Fibroblast of skin of scalp (primary cell): Measurements from ENCODE around the gene SLC17A7.
"Not testable (repeated sequence)": the region's sequence is repeated elsewhere in the genome, so short reads cannot be mapped to it uniquely, and the experiment has no call there.

Experiments used
- DNase-seq: peaks from one replicate; pipeline ENCODE4 v3.0.0-alpha.2; 2013

Gene SLC17A7

DNA sequence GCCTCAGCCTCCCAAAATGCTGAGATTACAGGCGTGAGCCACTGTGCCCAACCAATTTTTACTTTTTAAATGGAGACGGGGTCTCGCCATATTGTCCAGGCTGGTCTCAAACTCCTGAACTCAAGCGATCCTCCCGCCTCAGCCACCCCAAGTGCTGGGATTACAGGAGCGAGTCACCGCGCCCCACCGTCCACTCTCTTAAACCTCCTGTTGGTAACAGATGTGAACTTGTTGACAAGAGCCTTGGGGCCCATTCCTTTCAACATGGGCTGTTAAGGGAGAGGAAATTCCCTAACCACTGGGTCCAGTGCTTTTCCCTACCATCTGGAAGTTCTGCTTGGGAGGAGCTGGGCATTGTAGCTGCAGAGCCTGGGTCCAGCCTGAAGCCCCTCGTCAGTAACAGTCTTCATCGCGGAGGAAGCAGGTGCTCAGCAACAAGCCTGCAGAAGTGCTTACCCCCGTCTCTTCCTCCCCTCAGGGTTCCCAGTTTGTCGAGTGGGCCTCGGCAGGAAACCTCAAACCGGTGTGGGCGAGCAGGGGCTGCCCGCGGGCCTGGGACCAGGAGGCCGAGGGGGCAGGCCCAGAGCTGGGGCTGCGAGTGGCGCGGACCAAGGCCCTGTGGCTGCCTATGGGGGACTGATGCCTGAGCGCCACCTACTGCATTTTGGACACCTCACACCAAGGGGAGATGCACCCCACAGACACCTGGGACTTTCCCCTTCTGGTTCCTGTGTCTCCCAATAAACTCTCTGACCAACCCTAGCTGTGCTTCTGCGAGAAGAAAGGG lies 28.7 kb upstream of the SLC17A7 start:
- no peak for DNase-seq

DNA sequence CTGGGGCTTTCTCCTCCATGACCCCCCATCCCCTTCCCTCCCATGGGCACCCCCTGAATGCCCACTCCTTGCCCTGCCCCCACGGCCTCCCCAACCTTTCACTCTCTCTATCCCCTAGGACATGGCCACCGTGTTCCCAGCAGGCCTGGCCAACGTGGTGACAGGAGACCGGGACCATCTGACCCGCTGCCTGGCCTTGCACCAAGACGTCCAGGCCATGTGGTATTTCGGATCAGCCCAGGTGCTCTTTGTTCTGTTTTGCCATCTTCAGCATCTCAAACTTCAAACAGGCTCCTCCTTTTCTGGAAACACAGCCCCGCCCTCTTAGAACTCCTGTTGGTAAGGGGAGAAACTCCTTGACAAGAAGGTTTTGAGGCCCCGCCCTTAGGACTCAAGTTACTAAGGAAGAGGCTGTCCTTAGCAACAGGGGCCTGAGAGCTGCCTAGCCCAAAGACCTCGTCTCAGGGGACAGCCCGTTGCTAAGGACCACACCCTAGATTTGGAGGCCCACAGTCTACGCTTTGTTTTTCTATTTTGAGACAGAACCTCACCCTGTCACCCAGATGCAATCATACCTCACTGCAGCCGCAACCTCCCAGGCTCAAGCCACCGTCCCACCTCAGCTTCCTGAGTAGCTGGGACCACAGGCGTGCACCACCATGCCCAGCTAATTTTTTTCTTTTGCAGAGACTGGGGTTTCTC lies 27.6 kb upstream of the SLC17A7 start:
- peak; percentile 85 for DNase-seq

DNA sequence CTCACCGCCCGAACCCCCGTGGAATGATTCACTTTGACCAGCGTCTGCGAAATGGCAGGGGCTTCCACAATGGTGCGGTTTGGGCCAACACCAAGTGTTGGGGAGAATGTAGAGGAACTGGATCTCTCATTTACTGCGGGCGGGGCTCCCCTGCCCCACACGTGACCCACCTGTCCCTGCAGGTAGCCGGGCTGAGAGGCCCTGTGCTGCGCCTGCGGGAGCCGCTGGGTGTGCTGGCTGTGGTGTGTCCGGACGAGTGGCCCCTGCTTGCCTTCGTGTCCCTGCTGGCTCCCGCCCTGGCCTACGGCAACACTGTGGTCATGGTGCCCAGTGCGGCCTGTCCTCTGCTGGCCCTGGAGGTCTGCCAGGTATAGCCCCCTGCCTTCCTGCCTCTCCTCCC lies 26.9 kb upstream of the SLC17A7 start:
- no peak for DNase-seq

- no peak for DNase-seq
Observed at GRCh38 chr19:49465371-49465770, 24.0 kb upstream of the SLC17A7 start.

DNA sequence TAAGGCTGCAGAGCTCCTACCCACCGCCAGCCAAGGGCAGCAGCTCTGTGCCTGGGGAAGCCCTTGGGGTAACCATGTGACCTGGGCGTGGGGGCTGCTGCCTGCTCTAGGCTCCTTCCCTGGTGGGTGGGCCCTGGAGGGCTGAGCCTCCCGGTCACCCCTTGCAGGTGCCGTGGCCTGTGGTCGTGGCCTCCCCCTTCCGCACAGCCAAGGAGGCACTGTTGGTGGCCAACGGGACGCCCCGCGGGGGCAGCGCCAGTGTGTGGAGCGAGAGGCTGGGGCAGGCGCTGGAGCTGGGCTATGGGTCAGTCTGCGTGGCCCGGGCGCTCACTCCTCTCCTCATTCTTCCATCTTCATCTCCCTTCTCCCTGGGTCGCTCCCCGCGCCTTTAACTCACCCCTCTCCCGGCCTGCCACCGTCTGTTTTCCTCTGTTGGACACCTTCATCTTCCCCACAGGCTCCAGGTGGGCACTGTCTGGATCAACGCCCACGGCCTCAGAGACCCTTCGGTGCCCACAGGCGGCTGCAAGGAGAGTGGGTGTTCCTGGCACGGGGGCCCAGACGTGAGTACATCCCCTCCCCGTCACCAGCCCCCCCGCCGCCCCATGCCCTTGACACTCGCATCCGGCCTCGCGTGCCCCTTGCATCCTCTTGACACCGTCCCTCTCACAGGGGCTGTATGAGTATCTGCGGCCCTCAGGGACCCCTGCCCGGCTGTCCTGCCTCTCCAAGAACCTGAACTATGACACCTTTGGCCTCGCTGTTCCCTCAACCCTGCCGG lies 22.8 kb upstream of the SLC17A7 start:
- DNase-seq: no peak

DNA sequence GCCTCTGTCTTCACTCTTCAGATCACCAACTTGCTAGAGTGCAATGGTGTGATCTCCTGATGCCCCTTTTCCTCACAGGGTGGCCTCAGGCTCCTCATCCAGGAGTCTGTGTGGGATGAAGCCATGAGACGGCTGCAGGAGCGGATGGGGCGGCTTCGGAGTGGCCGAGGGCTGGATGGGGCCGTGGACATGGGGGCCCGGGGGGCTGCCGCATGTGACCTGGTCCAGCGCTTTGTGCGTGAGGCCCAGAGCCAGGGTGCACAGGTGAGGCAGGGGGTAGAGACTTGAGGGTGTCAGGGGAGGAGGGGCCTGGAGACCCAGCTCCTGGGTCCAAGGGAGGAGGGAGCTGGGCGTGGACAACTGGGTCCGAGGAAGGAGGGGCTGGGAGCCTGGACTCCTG lies 21.2 kb upstream of the SLC17A7 start:
- no peak for DNase-seq

DNA sequence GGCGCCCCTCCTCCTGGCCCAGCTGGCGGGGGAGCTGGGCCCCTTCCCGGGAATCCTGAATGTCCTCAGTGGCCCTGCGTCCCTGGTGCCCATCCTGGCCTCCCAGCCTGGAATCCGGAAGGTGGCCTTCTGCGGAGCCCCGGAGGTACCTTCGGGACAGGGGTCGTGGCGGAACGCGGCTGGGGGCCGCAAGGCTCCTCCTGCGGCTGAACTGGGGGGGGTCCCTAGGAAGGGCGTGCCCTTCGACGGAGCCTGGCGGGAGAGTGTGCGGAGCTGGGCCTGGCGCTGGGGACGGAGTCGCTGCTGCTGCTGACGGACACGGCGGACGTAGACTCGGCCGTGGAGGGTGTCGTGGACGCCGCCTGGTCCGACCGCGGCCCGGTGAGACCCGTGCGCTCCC lies 20.3 kb upstream of the SLC17A7 start:
- no peak for DNase-seq

- DNase-seq: not testable (repeated sequence)
Observed at GRCh38 chr19:49461130-49461529, 19.8 kb upstream of the SLC17A7 start.

DNA sequence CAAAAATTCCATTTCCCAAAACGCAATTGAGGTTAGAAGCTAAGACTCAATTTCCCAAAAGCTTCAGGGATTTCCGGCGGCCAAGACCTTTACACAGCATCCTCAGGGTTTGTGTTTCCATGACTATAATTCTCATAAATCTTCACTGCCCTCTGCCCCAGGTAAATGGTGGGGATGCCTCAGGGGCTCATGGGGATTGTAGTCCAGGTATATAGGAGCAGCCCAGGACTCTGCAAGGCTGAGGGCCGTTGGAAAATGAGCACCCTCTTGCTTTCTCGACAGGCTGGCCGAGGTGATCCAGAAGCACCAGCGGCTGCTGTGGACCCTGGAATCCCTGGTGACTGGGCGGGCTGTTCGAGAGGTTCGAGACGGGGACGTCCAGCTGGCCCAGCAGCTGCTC lies 18.1 kb upstream of the SLC17A7 start:
- DNase-seq: no peak

- no peak for DNase-seq
Observed at GRCh38 chr19:49458567-49458903, 17.2 kb upstream of the SLC17A7 start.

DNA sequence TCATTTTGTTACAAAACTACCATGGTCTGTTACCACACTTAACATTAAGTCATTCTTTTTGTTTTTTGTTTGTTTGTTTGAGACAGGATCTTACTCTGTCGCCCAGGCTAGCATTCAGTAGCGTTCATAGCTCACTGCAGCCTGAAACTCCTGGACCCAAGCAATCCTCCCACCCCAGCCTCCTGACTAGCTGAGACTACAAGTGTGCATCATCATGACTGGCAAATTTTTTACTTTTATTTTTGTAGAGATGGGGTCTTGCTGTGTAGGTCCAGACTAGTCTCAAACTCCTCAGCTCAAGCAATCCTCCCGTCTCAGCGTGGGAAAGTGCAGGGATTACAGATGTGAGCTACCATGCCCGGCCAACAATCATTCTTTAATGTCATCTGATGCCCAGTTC lies 15.0 kb upstream of the SLC17A7 start:
- DNase-seq: no peak

GRCh38 chr19:49455773-49456172 lies 14.4 kb upstream of the SLC17A7 start:
- no peak for DNase-seq

DNA sequence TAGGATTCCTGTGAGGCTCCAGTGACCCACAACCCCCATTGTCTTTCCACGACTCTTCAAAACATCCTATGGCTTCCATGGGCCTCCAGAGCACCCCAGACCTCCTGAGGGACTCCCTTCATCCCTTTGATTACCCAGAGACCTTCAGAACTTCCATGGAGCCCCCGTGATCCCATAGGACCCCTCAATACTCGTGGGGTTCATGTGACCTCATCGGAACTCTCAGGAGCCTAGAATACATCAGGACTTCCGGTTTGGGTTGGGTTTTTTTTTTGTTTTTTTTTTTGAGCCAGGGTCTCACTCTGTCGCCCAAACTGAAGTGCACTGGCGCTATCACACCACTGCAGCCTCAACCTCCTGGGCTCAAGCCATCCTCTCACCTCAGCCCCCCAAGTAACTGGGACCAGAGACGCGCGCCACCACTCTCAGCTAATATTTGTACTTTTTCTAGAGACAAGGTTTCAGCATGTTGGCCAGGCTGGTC lies 12.5 kb upstream of the SLC17A7 start:
- no peak for DNase-seq

- peak; percentile 98 for DNase-seq
Observed at GRCh38 chr19:49453013-49453756, 11.9 kb upstream of the SLC17A7 start, which contains the start of gene ALDH16A1. Gene ALDH16A1, plus strand, starts transcription at chr19:49453225. Its CDS starts 107 bp downstream, at chr19:49453332.

GRCh38 chr19:49451430-49452181 lies 10.3 kb upstream of the SLC17A7 start, which contains the start of gene PIH1D1:
Gene PIH1D1, minus strand, starts transcription at chr19:49451814. Its CDS starts 240 bp downstream, at chr19:49451574.
- DNase-seq: peak; percentile 100

- no peak for DNase-seq
Observed at GRCh38 chr19:49450405-49450804, 9.1 kb upstream of the SLC17A7 start.

- no peak for DNase-seq
Observed at GRCh38 chr19:49448432-49448786, 7.1 kb upstream of the SLC17A7 start.

GRCh38 chr19:49447485-49448431 lies 6.4 kb upstream of the SLC17A7 start:
- peak; percentile 47 for DNase-seq

DNA sequence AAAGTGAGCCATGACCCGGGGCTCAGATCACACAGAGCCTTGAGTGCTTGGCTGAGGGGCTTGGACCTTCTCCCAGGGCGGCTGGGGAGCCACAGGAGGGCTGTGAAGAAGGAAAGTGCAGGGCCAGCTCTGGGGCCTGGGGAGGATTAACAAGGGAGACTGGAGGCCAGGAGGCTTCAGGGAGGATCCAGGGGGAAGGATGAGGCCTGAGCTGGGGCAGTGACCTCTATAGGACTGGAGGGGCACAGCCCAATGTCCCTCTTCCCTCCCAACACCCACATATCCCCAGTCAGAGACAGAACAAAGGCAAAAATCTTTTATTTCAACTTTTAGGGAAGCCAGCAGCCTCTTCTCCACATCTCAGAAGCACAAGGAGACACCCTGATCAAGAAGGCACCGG lies 4.7 kb upstream of the SLC17A7 start:
- DNase-seq: no peak

DNA sequence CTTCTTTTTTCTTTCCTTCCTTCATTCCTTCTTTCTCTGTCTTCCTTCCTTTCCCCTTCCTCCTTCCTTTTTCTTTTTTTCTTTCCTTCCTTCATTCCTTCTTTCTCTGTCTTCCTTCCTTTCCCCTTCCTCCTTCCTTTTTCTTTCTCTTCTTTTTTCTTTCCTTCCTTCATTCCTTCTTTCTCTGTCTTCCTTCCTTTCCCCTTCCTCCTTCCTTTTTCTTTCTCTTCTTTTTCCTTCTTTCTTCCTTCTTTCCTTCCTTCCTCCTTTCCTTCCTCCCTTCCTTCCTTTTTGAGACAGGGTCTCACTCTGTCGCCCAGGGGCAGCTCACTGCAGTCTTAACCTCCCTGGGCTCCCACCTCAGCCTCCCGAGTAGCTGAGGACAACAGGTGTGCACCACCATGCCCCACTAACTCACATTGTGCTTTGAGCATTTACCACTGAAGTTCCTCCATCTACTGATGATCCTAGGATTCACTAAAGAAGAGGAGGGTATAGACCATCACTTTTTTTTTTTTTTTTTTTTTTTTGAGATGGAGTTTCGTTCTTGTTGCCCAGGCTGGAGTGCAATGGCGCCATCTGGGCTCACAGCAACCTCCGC lies 2.9 kb upstream of the SLC17A7 start:
- not testable (repeated sequence) for DNase-seq
